HEK293T (cell line): ENCODE measurements around the gene MMS19.

ENCODE experiments used
- CTCF ChIA-PET: fragments of 350-600 bp; formaldehyde crosslinking; extraction: SDS; loops from one replicate; lab custom pipeline; 2021; ENCODE audit warnings: antibody characterized with exemption, inconsistent platforms; lab: Yijun Ruan, JAX
- POLR2A ChIA-PET: fragments of 350-600 bp; formaldehyde crosslinking; extraction: SDS; loops from one replicate; lab custom pipeline; 2020; ENCODE audit warnings: antibody characterized with exemption, inconsistent platforms; lab: Yijun Ruan, JAX
- DNase-seq: peaks from one replicate; pipeline ENCODE4 v3.0.0; 2012; ENCODE audit warnings: mixed read lengths; ENCODE audit errors: extremely low spot score
- ARNT ChIP-seq: fragments of 450-650 bp; IDR thresholded peaks from 2 replicates; pipeline ENCODE4 v1.6.1; 2017; ENCODE audit warnings: mild to moderate bottlenecking
- BHLHE40 ChIP-seq: fragments of 450-650 bp; IDR thresholded peaks from 2 replicates; pipeline ENCODE4 v1.6.1; 2016; ENCODE audit warnings: mild to moderate bottlenecking, moderate library complexity, borderline replicate concordance
- CTBP1 ChIP-seq: fragments of 450-650 bp; IDR thresholded peaks from 2 replicates; pipeline ENCODE4 v1.6.1; 2016; ENCODE audit warnings: borderline replicate concordance
- ELF4 ChIP-seq: fragments of 450-650 bp; IDR thresholded peaks from 2 replicates; pipeline ENCODE4 v1.6.1; 2017; ENCODE audit warnings: antibody characterized with exemption
- FOXA1 ChIP-seq: fragments of 450-650 bp; IDR thresholded peaks from 2 replicates; pipeline ENCODE4 v1.6.1; 2016; ENCODE audit warnings: mild to moderate bottlenecking
- FOXK2 ChIP-seq: fragments of 450-650 bp; IDR thresholded peaks from 2 replicates; pipeline ENCODE4 v1.6.1; 2016; ENCODE audit warnings: mild to moderate bottlenecking
- FOXM1 ChIP-seq: fragments of 450-650 bp; IDR thresholded peaks from 2 replicates; pipeline ENCODE4 v1.6.1; 2017; ENCODE audit warnings: mild to moderate bottlenecking, borderline replicate concordance
- HDGF ChIP-seq: fragments of 450-650 bp; IDR thresholded peaks from 2 replicates; pipeline ENCODE4 v1.6.1; 2017; ENCODE audit warnings: antibody characterized with exemption, borderline replicate concordance
- L3MBTL2 ChIP-seq: fragments of 450-650 bp; conservative IDR thresholded peaks from 2 replicates; pipeline ENCODE4 v1.6.1; 2016; ENCODE audit warnings: mild to moderate bottlenecking
- LEF1 ChIP-seq: fragments of 450-650 bp; IDR thresholded peaks from 2 replicates; pipeline ENCODE4 v1.6.1; 2017; ENCODE audit warnings: mild to moderate bottlenecking, borderline replicate concordance
- NFRKB ChIP-seq: fragments of 450-650 bp; IDR thresholded peaks from 2 replicates; pipeline ENCODE4 v1.6.1; 2016; ENCODE audit warnings: mild to moderate bottlenecking, moderate library complexity
- SP1 ChIP-seq: fragments of 450-650 bp; IDR thresholded peaks from 2 replicates; pipeline ENCODE4 v1.6.1; 2017
- SUZ12 ChIP-seq: fragments of 450-650 bp; IDR thresholded peaks from 2 replicates; pipeline ENCODE4 v1.6.1; 2016; ENCODE audit warnings: mild to moderate bottlenecking
- TARDBP ChIP-seq: fragments of 450-650 bp; IDR thresholded peaks from 2 replicates; pipeline ENCODE4 v1.6.1; 2016
- ZNF384 ChIP-seq: fragments of 450-650 bp; IDR thresholded peaks from 2 replicates; pipeline ENCODE4 v1.6.1; 2016
- TF ChIP-seq, protein P1 (sequence below): fragments of 450-650 bp; IDR thresholded peaks from 2 replicates; pipeline ENCODE4 v1.6.1; 2016

Gene MMS19

GRCh38 chr10:97442277-97442676 lies 55.9 kb downstream of the MMS19 start:
- ChIA-PET CTCF (interaction anchor here (0.5 to 1.1 kb wide), 2 partner anchors 92 to 104 kb away, joined by 3 to 4 read pairs; no protein-coding TSS in a partner anchor), POLR2A (no interaction called here)
- no peak for DNase-seq
- TF ChIP-seq CTBP1 (no peak), FOXM1 (no peak), LEF1 (no peak), SP1 (no peak), ARNT (no peak), ZNF384 (no peak), ELF4 (no peak), HDGF (no peak), NFRKB (no peak), SUZ12 (no peak), L3MBTL2 (no peak), FOXA1 (no peak), TARDBP (no peak), FOXK2 (no peak), BHLHE40 (no peak)
- TF ChIP-seq, protein P1, sequence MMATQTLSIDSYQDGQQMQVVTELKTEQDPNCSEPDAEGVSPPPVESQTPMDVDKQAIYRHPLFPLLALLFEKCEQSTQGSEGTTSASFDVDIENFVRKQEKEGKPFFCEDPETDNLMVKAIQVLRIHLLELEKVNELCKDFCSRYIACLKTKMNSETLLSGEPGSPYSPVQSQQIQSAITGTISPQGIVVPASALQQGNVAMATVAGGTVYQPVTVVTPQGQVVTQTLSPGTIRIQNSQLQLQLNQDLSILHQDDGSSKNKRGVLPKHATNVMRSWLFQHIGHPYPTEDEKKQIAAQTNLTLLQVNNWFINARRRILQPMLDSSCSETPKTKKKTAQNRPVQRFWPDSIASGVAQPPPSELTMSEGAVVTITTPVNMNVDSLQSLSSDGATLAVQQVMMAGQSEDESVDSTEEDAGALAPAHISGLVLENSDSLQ = no peak

DNA sequence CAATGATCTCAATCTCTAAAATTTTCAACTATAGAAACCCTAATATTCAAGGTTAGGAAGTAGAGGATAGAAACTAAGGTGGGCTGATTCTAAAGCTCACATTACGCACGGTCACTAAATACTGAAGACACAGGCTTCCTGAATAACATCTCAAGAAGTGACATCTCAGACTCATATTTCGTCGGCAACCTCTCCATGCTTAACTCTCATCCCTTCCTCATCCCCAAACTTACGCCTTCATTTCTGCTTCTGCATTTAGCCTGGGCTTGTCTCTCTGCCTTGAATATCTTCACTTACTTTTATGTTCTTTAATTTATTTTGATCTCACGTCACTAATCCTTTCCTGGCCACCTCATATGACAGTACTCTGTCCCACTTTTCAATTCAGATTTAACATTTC lies 63.0 kb downstream of the MMS19 start:
- ChIA-PET CTCF (interaction anchor here (0.7 kb wide), 1 partner anchor 1069 kb away, joined by 3 read pairs; no protein-coding TSS in a partner anchor), POLR2A (interaction anchor here (1.4 to 2.0 kb wide), 3 partner anchors 10 to 34 kb away, joined by 3 to 6 read pairs (median 6); partner anchors contain the start of gene RRP12)
- no peak for TF ChIP-seq CTBP1
- no peak for TF ChIP-seq FOXM1
- no peak for TF ChIP-seq ZNF384
- no peak for TF ChIP-seq FOXA1
- no peak for TF ChIP-seq FOXK2
- TF ChIP-seq ARNT = no peak
- TF ChIP-seq, protein P1 = no peak
- no peak for TF ChIP-seq ELF4
- TF ChIP-seq SP1 = no peak
- TF ChIP-seq L3MBTL2 = no peak
- no peak for TF ChIP-seq BHLHE40
- TF ChIP-seq TARDBP = no peak
- TF ChIP-seq NFRKB = no peak
- TF ChIP-seq HDGF = no peak
- no peak for TF ChIP-seq LEF1
- no peak for TF ChIP-seq SUZ12
- no peak for DNase-seq

DNA sequence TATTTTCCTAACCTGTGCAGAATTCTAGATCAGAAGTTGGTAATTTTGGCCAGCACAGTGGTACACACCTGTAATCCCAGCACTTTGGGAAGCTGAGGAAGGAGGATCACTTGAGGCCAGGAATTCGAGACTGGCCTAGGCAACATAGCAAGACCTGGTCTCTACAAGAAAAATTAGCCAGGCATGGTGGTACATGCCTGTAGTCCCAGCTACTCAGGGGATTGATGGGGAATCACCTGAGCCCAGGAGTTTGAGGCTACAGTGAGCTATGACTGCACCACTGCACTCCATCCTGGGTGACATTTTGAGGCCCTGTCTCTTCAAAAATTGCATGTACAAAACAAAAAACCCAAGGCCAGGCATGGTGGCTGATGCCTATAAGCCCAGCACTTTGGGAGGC lies 63.7 kb downstream of the MMS19 start:
- CTCF ChIA-PET = interaction anchor here (0.7 to 1.3 kb wide), 3 partner anchors 28 to 1069 kb away, joined by 3 to 6 read pairs (median 5); partner anchors contain the start of gene RRP12
- TF ChIP-seq CTBP1 = no peak
- no peak for TF ChIP-seq FOXA1
- no peak for TF ChIP-seq SUZ12
- no peak for TF ChIP-seq HDGF
- TF ChIP-seq ZNF384 = no peak
- TF ChIP-seq ELF4 = no peak
- TF ChIP-seq ARNT = no peak
- no peak for TF ChIP-seq TARDBP
- TF ChIP-seq LEF1 = no peak
- no peak for TF ChIP-seq L3MBTL2
- POLR2A ChIA-PET = interaction anchor here (0.9 to 2.0 kb wide), 5 partner anchors 10 to 34 kb away, joined by 3 to 6 read pairs (median 4); partner anchors contain the start of gene RRP12
- no peak for DNase-seq

- CTCF ChIA-PET = interaction anchor here (1.1 to 1.3 kb wide), 3 partner anchors 11 to 33 kb away, joined by 3 to 6 read pairs (median 5); partner anchors contain the start of gene RRP12
- POLR2A ChIA-PET = interaction anchor here (0.5 to 2.0 kb wide), 7 partner anchors 11 to 160 kb away, joined by 3 to 6 read pairs (median 4); partner anchors contain the start of gene RRP12
Observed at GRCh38 chr10:97434055-97434454, 64.2 kb downstream of the MMS19 start.

DNA sequence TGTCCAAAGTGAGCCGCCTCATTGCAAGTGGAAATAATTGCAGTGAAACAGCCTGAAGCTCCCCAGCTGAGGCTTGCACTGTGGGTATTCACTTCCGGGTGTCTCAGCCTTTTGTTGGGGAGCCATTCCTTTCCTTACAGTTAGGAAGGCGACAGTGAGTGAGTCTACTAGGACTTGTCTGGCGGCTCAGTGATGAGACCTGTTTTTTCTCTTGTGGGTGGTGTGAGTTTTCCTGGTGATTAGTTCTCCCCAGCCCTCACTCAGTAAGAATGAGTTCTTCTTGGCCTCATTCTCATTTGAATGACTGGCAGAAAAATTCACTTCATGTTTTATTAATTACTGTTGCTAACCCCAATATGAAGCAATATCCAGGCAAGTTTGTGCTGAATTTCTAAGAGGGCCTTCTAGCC lies 69.6 kb downstream of the MMS19 start:
- TF ChIP-seq SUZ12 (no peak), ELF4 (no peak), TARDBP (no peak), LEF1 (no peak), ARNT (no peak), L3MBTL2 (no peak), ZNF384 (no peak), CTBP1 (no peak), HDGF (no peak), SP1 (no peak), FOXA1 (no peak), BHLHE40 (no peak), NFRKB (no peak), FOXK2 (no peak), FOXM1 (no peak)
- TF ChIP-seq, protein P1 = no peak
- no peak for DNase-seq
- POLR2A ChIA-PET = interaction anchor here (1.6 kb wide), 1 partner anchor 69 kb away, joined by 3 read pairs; no protein-coding TSS in a partner anchor
- CTCF ChIA-PET = interaction anchor here (0.6 to 1.3 kb wide), 2 partner anchors 12 to 22 kb away, joined by 3 to 4 read pairs; no protein-coding TSS in a partner anchor

More at GRCh38 chr10:97434055-97434454, 64.2 kb downstream of the MMS19 start:
- TF ChIP-seq LEF1 (no peak), NFRKB (no peak)
- no peak for DNase-seq
